Body of pancreas (tissue), 4 donors: ENCODE measurements around the gene VANGL1. TPM values are rescaled to one million over a fixed set of nuclear protein-coding genes. Genes with fewer than 3 reads are reported as not detected.
"Not testable (repeated sequence)": the region's sequence is repeated elsewhere in the genome, so short reads cannot be mapped to it uniquely, and the experiment has no call there.

Source experiments
- ATAC-seq: fragments of 150-250 bp; one replicate; pipeline ENCODE4 v1.9.1; 2016
- DNase-seq, 4 donors: peaks; one replicate each; pipeline ENCODE4 v3.0.0-alpha.2; 2019
- H3K27ac ChIP-seq, 4 donors: fragments of 200-600 bp; sonication (generic); 1 replicate in 3 of 4; 2 replicates in 1 of 4; pipeline versions ENCODE4 v1.5.1 to v1.6.1; 2016 to 2019; ENCODE audit warnings: mild to moderate bottlenecking in 1 of 4, mixed read lengths in 1 of 4, moderate library complexity in 1 of 4
- H3K27me3 ChIP-seq, 2 donors: fragments of 200-600 bp; sonication (generic); one replicate each; pipeline ENCODE4 v1.6.0; 2016; ENCODE audit warnings: mild to moderate bottlenecking in 1 of 2
- H3K36me3 ChIP-seq, 2 donors: fragments of 200-600 bp; sonication (generic); replicated peaks in 1 of 2; 2 replicates each; pipeline ENCODE4 v1.5.1; 2016; ENCODE audit warnings: low read depth in 2 of 2; ENCODE audit not compliant: insufficient read depth in 1 of 2
- H3K4me1 ChIP-seq: fragments of 200-600 bp; sonication (generic); one replicate; pipeline ENCODE4 v1.6.0; 2016
- H3K4me3 ChIP-seq, 2 donors: fragments of 200-600 bp; sonication (generic); 1 replicate in 1 of 2; 2 replicates in 1 of 2; pipeline ENCODE4 v1.5.1; 2016 to 2019
- H3K9me3 ChIP-seq, 3 donors: fragments of 200-600 bp; sonication (generic); 1 replicate in 2 of 3; 2 replicates in 1 of 3; pipeline ENCODE4 v1.5.1; 2016
- POLR2A ChIP-seq, 3 donors: fragments of 450-650 bp; IDR thresholded peaks; one replicate each; pipeline ENCODE4 v1.6.1; 2016; ENCODE audit warnings: antibody characterized with exemption in 3 of 3, mild to moderate bottlenecking in 2 of 3
- WGBS, 2 donors: methylation state at CpG; one replicate each; pipeline ENCODE4 v1.1.5; 2017; 5-methylcytosine and 5-hydroxymethylcytosine counted together
- intact Hi-C: fragments of 100-400 bp; cut with DNase I; formaldehyde crosslinking; loops from one replicate; pipeline ENCODE4 v1.15.1; 2023
- total RNA-seq, 2 donors: library from RNA; depleted of rRNA; stranded (reverse); fragments of >200 nt; gene quantifications; one replicate each; pipeline ENCODE4 v1.1.0, GENCODE V29; 2016
- TF ChIP-seq, protein P1 (sequence below), 7 experiments: fragments of 450-650 bp in 4 of 7; fragments of 200-600 bp in 3 of 7; sonication (generic) in 3 of 7; IDR thresholded peaks; one replicate each; pipeline ENCODE4 v1.5.1; 2016 to 2019; ENCODE audit warnings: antibody characterized with exemption in 7 of 7

Gene VANGL1
- total RNA-seq, 2 donors from 2014 or later, result 2.6 to 3.9 TPM

DNA sequence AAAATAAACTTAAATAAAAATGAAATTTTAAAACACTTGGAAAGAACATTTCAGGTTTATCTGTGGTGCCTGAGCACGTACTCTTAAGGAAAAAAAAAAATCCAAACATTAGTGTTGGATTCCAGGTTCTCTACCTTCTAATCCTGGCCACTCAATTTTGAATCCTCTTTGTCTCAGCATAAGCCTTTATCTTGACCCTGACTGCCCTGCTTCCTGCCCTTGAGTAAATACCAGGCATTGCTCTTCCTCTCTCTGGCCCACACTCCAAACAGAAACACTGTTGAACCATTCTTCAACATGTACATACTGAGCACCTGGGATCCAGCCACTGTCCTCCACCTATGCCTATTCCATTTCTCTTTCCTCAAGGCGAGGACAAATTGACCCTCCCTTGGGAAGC is 11.4 kb upstream of the VANGL1 start:
- H3K27me3 ChIP-seq, result no peaks in the 10 kb centered on the region
- H3K27ac ChIP-seq, result no peak overlapping the region
- H3K36me3 ChIP-seq, result no peaks in the 10 kb centered on the region
- H3K9me3 ChIP-seq, result no peaks in the 10 kb centered on the region
- H3K4me1 ChIP-seq, result no peaks in the 10 kb centered on the region
- 73 to 81% methylated on average over 2 of the region's 2 CpGs for WGBS, 2 donors
- TF ChIP-seq, protein P1, sequence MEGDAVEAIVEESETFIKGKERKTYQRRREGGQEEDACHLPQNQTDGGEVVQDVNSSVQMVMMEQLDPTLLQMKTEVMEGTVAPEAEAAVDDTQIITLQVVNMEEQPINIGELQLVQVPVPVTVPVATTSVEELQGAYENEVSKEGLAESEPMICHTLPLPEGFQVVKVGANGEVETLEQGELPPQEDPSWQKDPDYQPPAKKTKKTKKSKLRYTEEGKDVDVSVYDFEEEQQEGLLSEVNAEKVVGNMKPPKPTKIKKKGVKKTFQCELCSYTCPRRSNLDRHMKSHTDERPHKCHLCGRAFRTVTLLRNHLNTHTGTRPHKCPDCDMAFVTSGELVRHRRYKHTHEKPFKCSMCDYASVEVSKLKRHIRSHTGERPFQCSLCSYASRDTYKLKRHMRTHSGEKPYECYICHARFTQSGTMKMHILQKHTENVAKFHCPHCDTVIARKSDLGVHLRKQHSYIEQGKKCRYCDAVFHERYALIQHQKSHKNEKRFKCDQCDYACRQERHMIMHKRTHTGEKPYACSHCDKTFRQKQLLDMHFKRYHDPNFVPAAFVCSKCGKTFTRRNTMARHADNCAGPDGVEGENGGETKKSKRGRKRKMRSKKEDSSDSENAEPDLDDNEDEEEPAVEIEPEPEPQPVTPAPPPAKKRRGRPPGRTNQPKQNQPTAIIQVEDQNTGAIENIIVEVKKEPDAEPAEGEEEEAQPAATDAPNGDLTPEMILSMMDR (IDR thresholded peaks at IDR 0.05), result no peak
- TF ChIP-seq POLR2A (IDR thresholded peaks at IDR 0.05), result no peak
- ATAC-seq (no peak), DNase-seq (no peak)
- no peak overlapping the region for H3K4me3 ChIP-seq
- intact Hi-C loops, result no loop called here

DNA sequence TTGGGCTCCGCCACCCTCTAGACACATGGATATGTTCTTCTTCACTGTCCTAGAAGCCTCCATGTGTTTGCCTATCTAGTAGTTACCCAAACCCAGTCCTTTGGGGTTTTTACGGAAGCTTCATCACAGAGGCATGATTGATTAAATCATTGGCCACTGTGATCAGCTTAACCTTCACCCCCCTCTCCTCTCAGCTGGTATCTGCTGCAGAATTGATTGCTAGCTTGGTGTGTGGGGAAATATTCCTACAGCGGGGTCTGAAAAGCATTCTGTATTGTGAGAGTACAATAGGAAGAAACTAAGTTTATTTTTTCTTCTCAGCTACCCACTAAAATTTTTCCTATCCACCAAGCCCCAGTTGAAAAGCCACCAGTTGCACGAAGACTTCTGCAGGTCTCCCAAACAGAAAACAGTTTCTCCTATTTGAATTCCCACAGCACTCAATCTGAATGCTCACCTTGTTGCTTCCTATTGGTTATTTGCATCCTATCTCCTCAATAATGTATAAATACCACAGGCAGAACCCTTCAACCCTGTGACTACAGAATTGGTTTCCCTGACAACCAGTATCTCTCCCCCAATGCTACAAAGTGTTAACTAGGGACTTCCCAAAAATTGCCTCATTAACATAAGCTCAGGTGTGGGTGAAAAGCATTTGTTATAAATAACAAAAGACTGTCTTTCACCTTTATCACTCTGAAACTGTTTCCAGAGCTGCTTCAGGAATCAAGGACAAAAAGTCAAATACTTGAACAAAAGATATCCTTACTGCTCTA is 9.3 kb upstream of the VANGL1 start:
- intact Hi-C loops, result no loop called here

GRCh38 chr1:115633606-115634005 is 8.2 kb upstream of the VANGL1 start:
- WGBS, 2 donors, result 86 to 100% methylated on average over 1 of the region's 1 CpG
- H3K27me3 ChIP-seq, H3K27ac ChIP-seq, H3K4me3 ChIP-seq, H3K4me1 ChIP-seq, H3K9me3 ChIP-seq, H3K36me3 ChIP-seq, intact Hi-C loops, DNase-seq, ATAC-seq: not testable (repeated sequence)

More for the DNA sequence above, 9.3 kb upstream of the VANGL1 start:
- 80 to 92% methylated on average over 4 of the region's 4 CpGs for WGBS, 2 donors
- DNase-seq (no peak), ATAC-seq (no peak)
- H3K27ac ChIP-seq, result no peak overlapping the region
- no peak overlapping the region for H3K4me3 ChIP-seq
- no peaks in the 10 kb centered on the region for H3K4me1 ChIP-seq
- TF ChIP-seq, protein P1 (IDR thresholded peaks at IDR 0.05), result no peak
- no peak for TF ChIP-seq POLR2A (IDR thresholded peaks at IDR 0.05)
- H3K36me3 ChIP-seq, result no peaks in the 10 kb centered on the region
- H3K27me3 ChIP-seq, result no peaks in the 10 kb centered on the region
- H3K9me3 ChIP-seq, result no peaks in the 10 kb centered on the region

- H3K9me3 ChIP-seq, H3K36me3 ChIP-seq, DNase-seq, intact Hi-C loops, H3K4me1 ChIP-seq, H3K27ac ChIP-seq, ATAC-seq, H3K27me3 ChIP-seq, H3K4me3 ChIP-seq: not testable (repeated sequence)
- 91 to 92% methylated on average over 1 of the region's 1 CpG for WGBS, 2 donors
These were observed 4.5 kb upstream of the VANGL1 start for GRCh38 chr1:115637247-115637646.

DNA sequence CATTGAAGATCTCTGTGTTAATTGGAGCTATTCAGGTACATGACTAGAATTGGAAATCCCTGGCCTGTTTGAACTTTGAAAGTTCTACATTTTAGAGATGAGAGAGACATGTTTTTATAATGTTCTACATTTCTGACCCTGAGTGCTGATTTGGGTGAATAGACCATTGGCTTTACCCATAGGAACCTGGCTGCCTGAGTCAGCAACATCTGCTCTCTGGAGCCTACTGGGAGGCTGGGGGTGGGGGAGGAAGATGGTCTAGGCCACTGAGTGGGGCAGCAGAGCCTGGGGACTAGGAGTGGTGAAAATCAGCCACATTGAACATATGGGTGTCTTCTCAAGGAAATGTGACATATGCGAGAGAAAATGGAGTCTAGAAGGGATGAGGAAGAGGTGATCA is 1.4 kb upstream of the VANGL1 start:
- no peak for ATAC-seq
- no peaks in the 10 kb centered on the region for H3K27me3 ChIP-seq
- WGBS, 2 donors, result 69 to 95% methylated on average over 1 of the region's 1 CpG

More for the DNA sequence above, 1.4 kb upstream of the VANGL1 start:
- no peak for TF ChIP-seq POLR2A (IDR thresholded peaks at IDR 0.05)
- TF ChIP-seq, protein P1 (IDR thresholded peaks at IDR 0.05), result no peak
- Histone ChIP-seq H3K36me3 (no peaks in the 10 kb centered on the region), H3K27ac (no peak overlapping the region), H3K4me1 (peaks cover 24% of the 10 kb centered on the region), H3K4me3 (no peak overlapping the region), H3K9me3 (no peaks in the 10 kb centered on the region)
- intact Hi-C loops, result no loop called here
- DNase-seq, result no peak
